HFF-Myc (cell line): ENCODE results near the gene DNAH5.

Experiments
- DNase-seq: peaks from one replicate; pipeline ENCODE4 v3.0.0-alpha.2; 2011; ENCODE audit warnings: low read depth; ENCODE audit errors: extremely low read depth
- H3K4me3 ChIP-seq: replicated peaks from 2 replicates; pipeline ENCODE4 v1.5.1; 2011; ENCODE audit warnings: low read depth, mild to moderate bottlenecking, control low read depth, low read length
- CTCF ChIP-seq: IDR thresholded peaks from 2 replicates; pipeline ENCODE4 v1.5.1; 2012; ENCODE audit warnings: mild to moderate bottlenecking, low read depth, low read length, control low read depth; ENCODE audit errors: missing control alignments

The DNAH5 gene

GRCh38 chr5:13708432-13708831, 236.1 kb downstream of the DNAH5 start:
- no peak for TF ChIP-seq CTCF
- no peak overlapping the region for H3K4me3 ChIP-seq
- no peak for DNase-seq

- TF ChIP-seq CTCF = no peak
- no peak overlapping the region for H3K4me3 ChIP-seq
- no peak for DNase-seq
Measured at GRCh38 chr5:13704396-13704795, 240.1 kb downstream of the DNAH5 start.

- H3K4me3 ChIP-seq = no peak overlapping the region
- no peak for TF ChIP-seq CTCF
- no peak for DNase-seq
Measured at GRCh38 chr5:13700626-13701025, 243.9 kb downstream of the DNAH5 start.

GRCh38 chr5:13698885-13699284, 245.6 kb downstream of the DNAH5 start:
- H3K4me3 ChIP-seq = no peak overlapping the region
- no peak for DNase-seq
- TF ChIP-seq CTCF = no peak

- no peak overlapping the region for H3K4me3 ChIP-seq
- TF ChIP-seq CTCF = no peak
- DNase-seq = no peak
Measured at GRCh38 chr5:13695076-13695712, 249.3 kb downstream of the DNAH5 start.

- TF ChIP-seq CTCF = no peak
- no peak for DNase-seq
- H3K4me3 ChIP-seq = no peak overlapping the region
Measured at GRCh38 chr5:13692172-13692571, 252.3 kb downstream of the DNAH5 start.

GRCh38 chr5:13676531-13676930, 268.0 kb downstream of the DNAH5 start:
- TF ChIP-seq CTCF = no peak
- DNase-seq = no peak
- H3K4me3 ChIP-seq = no peak overlapping the region
